Endothelial cell of umbilical vein (primary cell): ENCODE measurements around the gene MTCH1. TPM values are rescaled to one million over a fixed set of nuclear protein-coding genes. Genes with fewer than 3 reads are reported as not detected.

Experiments
- BruUV-seq: library from RNA; stranded (reverse); fragments of 400-500 nt; replicated peaks from 2 replicates; lab custom pipeline; 2021; lab: Mats Ljungman, UMichigan
- CTCF ChIA-PET: fragments of 300-600, 350-600 bp; sonication (Branson Sonifier 250); formaldehyde crosslinking; loops from one replicate; lab custom pipeline; 2021; ENCODE audit warnings: antibody characterized with exemption, inconsistent platforms; lab: Charles Lee
- POLR2A ChIA-PET: fragments of 300-600, 350-600 bp; sonication (Branson Sonifier 250); formaldehyde crosslinking; loops from one replicate; lab custom pipeline; 2021; ENCODE audit warnings: antibody characterized with exemption, inconsistent platforms; lab: Charles Lee
- DNase-seq: peaks from one replicate; pipeline ENCODE4 v3.0.0-alpha.2; 2011; ENCODE audit warnings: low read depth, low spot score
- FAIRE-seq: peaks from 2 replicates; lab custom pipeline; 2011; peaks lifted over from hg19 to GRCh38; lab: Jason Lieb, UNC
- H2AFZ ChIP-seq: 2 replicates; pipeline ENCODE4 v1.6.0; 2012; ENCODE audit warnings: low read depth, low read length, control low read depth, inconsistent platforms
- H3K27ac ChIP-seq: 2 replicates; pipeline ENCODE4 v1.5.1; 2011; ENCODE audit warnings: low read depth, mild to moderate bottlenecking, control low read depth, low read length, moderate library complexity; ENCODE audit not compliant: insufficient read depth
- H3K27me3 ChIP-seq, 2 experiments: 2 replicates each; pipeline versions ENCODE4 v1.6.0 to v1.6.1; 2011; ENCODE audit warnings: low read length in 2 of 2, mixed read lengths in 1 of 2; ENCODE audit not compliant: control insufficient read depth in 2 of 2, insufficient read depth in 2 of 2
- H3K36me3 ChIP-seq, 2 experiments: 2 replicates in 1 of 2; 3 replicates in 1 of 2; pipeline ENCODE4 v1.5.1; 2011; ENCODE audit warnings: low read length in 2 of 2, mild to moderate bottlenecking in 1 of 2, moderate library complexity in 1 of 2; ENCODE audit not compliant: control insufficient read depth in 2 of 2, insufficient read depth in 2 of 2; ENCODE audit errors: extremely low read depth in 1 of 2
- H3K4me1 ChIP-seq: 3 replicates; pipeline ENCODE4 v1.5.1; 2011; ENCODE audit warnings: mild to moderate bottlenecking, low read length; ENCODE audit not compliant: control insufficient read depth, insufficient read depth; ENCODE audit errors: extremely low read depth
- H3K4me2 ChIP-seq: 2 replicates; pipeline ENCODE4 v1.6.1; 2011; ENCODE audit warnings: low read length, control low read depth, mixed read lengths; ENCODE audit not compliant: insufficient read depth
- H3K4me3 ChIP-seq, 3 experiments: fragments of 200-600 bp in 1 of 3; sonication (generic), shearing (Covaris generic) in 1 of 3; replicated peaks in 1 of 3; 2 replicates each; pipeline ENCODE4 v1.5.1; 2011 to 2016; ENCODE audit warnings: control low read depth in 3 of 3, low read length in 3 of 3, mild to moderate bottlenecking in 2 of 3, inconsistent platforms in 1 of 3, low read depth in 1 of 3, moderate library complexity in 1 of 3; ENCODE audit not compliant: insufficient read depth in 1 of 3
- H3K79me2 ChIP-seq: 2 replicates; pipeline ENCODE4 v1.6.0; 2012; ENCODE audit warnings: low read length, inconsistent platforms; ENCODE audit not compliant: control insufficient read depth, insufficient read depth
- H3K9ac ChIP-seq: replicated peaks from 2 replicates; pipeline ENCODE3; 2011; ENCODE audit warnings: low read length, control low read depth; ENCODE audit not compliant: insufficient read depth; ENCODE audit errors: extremely low read depth
- H3K9me1 ChIP-seq: replicated peaks from 3 replicates; pipeline ENCODE4 v1.6.0; 2011; ENCODE audit warnings: mild to moderate bottlenecking, low read length; ENCODE audit not compliant: control insufficient read depth, insufficient read depth; ENCODE audit errors: extremely low read depth
- H3K9me3 ChIP-seq: replicated peaks from 2 replicates; pipeline ENCODE4 v1.5.1; 2012; ENCODE audit warnings: low read length, inconsistent platforms; ENCODE audit not compliant: control insufficient read depth, insufficient read depth
- H4K20me1 ChIP-seq: replicated peaks from 2 replicates; pipeline ENCODE3; 2011; ENCODE audit warnings: mild to moderate bottlenecking, low read length; ENCODE audit not compliant: control insufficient read depth, insufficient read depth; ENCODE audit errors: extremely low read depth
- EZH2 ChIP-seq: IDR thresholded peaks from 2 replicates; pipeline ENCODE4 v1.6.1; 2012; ENCODE audit warnings: borderline replicate concordance, low read depth, mild to moderate bottlenecking, moderate library complexity, low read length, inconsistent platforms; ENCODE audit not compliant: severe bottlenecking
- FOS ChIP-seq: IDR thresholded peaks from 2 replicates; pipeline ENCODE4 v1.6.1; 2011; ENCODE audit warnings: mild to moderate bottlenecking, low read length, moderate library complexity, borderline replicate concordance; ENCODE audit not compliant: insufficient read depth
- GATA2 ChIP-seq: IDR thresholded peaks from 2 replicates; pipeline ENCODE4 v1.7.0; 2011; ENCODE audit warnings: low read depth, mild to moderate bottlenecking, moderate library complexity, mixed read lengths, low read length; ENCODE audit not compliant: insufficient read length, insufficient read depth
- JUN ChIP-seq: IDR thresholded peaks from 2 replicates; pipeline ENCODE4 v1.6.1; 2011; ENCODE audit warnings: borderline replicate concordance, low read depth; ENCODE audit not compliant: insufficient read length, insufficient read depth
- MYC ChIP-seq: IDR thresholded peaks from one replicate; pipeline ENCODE4 v1.6.1; 2011; ENCODE audit warnings: mild to moderate bottlenecking, low read depth, low read length
- POLR2A ChIP-seq: IDR thresholded peaks from 2 replicates; pipeline ENCODE4 v1.6.1; 2012; ENCODE audit warnings: low read depth, mild to moderate bottlenecking, control low read depth, low read length
- POLR2AphosphoS5 ChIP-seq: IDR thresholded peaks from 2 replicates; pipeline ENCODE4 v1.6.1; 2012; ENCODE audit warnings: low read depth, mild to moderate bottlenecking, control low read depth, low read length, moderate library complexity; ENCODE audit not compliant: insufficient read depth
- dilution Hi-C: fragments of 300-500 bp; cut with MboI; formaldehyde crosslinking; loops from one replicate; pipeline ENCODE4 v1.15.0; 2019; ENCODE audit warnings: low sequenced_read_pairs; ENCODE audit not compliant: extremely low pct_ligation_motif_present
- intact Hi-C: fragments of 100-400 bp; cut with micrococcal nuclease; formaldehyde crosslinking; loops from one replicate; pipeline ENCODE4 v1.10.0; 2022
- polyA plus RNA-seq, 4 experiments: library from polyadenylated mRNA; depleted of rRNA in 3 of 4; stranded (reverse) in 3 of 4; unstranded in 1 of 4; fragments of >200 nt; gene quantifications; 2 replicates each; pipeline versions ENCODE4 v1.2.1 to v1.2.3, GENCODE V29; 2011 to 2012; ENCODE audit warnings: missing spikeins in 1 of 4
- total RNA-seq: library from RNA; stranded (reverse); gene quantifications from 2 replicates; pipeline ENCODE4 v1.2.3, GENCODE V29; 2021
- TF ChIP-seq, protein P1 (sequence below), 2 donors: IDR thresholded peaks; 1 replicate in 1 of 2; 2 replicates in 1 of 2; pipeline ENCODE4 v1.5.1; 2011; ENCODE audit warnings: low read length in 2 of 2, mild to moderate bottlenecking in 2 of 2, moderate library complexity in 2 of 2, control low read depth in 1 of 2, inconsistent platforms in 1 of 2, low read depth in 1 of 2; ENCODE audit not compliant: insufficient read depth in 1 of 2; ENCODE audit errors: extremely low read depth in 1 of 2
- TF ChIP-seq, protein P2 (sequence below): IDR thresholded peaks from 2 replicates; pipeline ENCODE4 v1.6.1; 2011; ENCODE audit not compliant: insufficient read depth, insufficient read length

MTCH1 gene
- total and polyA plus RNA-seq, 2 donors (not counting 3 experiments of a cell fraction or from before 2014, with no cell fraction given): 218 to 228 TPM

DNA sequence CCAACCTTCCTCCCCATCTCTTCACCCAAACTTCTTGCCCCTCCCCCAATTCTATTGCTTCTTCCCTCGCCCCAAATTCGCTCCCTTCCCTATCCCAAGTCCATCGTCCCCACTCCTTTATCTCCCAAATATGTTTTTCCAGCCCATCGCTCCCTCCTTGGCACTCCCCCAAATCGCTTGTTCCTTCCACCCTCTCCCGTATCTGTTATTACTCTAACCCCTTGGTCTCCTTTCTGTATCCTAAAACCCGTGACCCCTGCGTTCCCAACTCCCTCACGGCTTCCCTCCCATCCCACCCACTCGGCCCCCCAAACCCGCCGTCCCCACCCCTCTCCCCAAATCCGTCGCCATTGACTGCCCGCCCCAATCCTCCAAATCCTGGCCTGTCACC, 584 bp downstream of the MTCH1 start:
- CTCF ChIA-PET: interaction anchor here (0.9 to 1.7 kb wide), 9 partner anchors 8 to 225 kb away, joined by 3 to 14 read pairs (median 5); partner anchors contain the start of gene PPIL1
- H3K36me3 ChIP-seq: peaks cover 0 to 7% of the 10 kb centered on the region in 2 experiments
- peaks cover 56% of the 10 kb centered on the region for H3K79me2 ChIP-seq
- peak overlapping the region; percentile 75 for H3K4me2 ChIP-seq
- intact Hi-C loops (loop anchor here (10.0 kb wide), 1 partner anchor 221 kb away; no protein-coding TSS in a partner anchor), dilution Hi-C loops (no loop called here)
- H3K9ac ChIP-seq: peak overlapping the region; percentile 97
- TF ChIP-seq POLR2A (no peak), EZH2 (no peak), JUN (no peak), GATA2 (no peak), POLR2AphosphoS5 (no peak), MYC (no peak), FOS (no peak)
- TF ChIP-seq, protein P1, sequence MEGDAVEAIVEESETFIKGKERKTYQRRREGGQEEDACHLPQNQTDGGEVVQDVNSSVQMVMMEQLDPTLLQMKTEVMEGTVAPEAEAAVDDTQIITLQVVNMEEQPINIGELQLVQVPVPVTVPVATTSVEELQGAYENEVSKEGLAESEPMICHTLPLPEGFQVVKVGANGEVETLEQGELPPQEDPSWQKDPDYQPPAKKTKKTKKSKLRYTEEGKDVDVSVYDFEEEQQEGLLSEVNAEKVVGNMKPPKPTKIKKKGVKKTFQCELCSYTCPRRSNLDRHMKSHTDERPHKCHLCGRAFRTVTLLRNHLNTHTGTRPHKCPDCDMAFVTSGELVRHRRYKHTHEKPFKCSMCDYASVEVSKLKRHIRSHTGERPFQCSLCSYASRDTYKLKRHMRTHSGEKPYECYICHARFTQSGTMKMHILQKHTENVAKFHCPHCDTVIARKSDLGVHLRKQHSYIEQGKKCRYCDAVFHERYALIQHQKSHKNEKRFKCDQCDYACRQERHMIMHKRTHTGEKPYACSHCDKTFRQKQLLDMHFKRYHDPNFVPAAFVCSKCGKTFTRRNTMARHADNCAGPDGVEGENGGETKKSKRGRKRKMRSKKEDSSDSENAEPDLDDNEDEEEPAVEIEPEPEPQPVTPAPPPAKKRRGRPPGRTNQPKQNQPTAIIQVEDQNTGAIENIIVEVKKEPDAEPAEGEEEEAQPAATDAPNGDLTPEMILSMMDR (IDR thresholded peaks at IDR 0.05; ENCODE audit: extremely low read depth in 1 of 2, insufficient read depth in 1 of 2, low read depth in 1 of 2, low read length in 2 of 2): no peak
- TF ChIP-seq, protein P2, sequence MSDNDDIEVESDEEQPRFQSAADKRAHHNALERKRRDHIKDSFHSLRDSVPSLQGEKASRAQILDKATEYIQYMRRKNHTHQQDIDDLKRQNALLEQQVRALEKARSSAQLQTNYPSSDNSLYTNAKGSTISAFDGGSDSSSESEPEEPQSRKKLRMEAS: no peak
- POLR2A ChIA-PET: interaction anchor here (1.0 to 1.3 kb wide), 4 partner anchors 22 to 111 kb away, joined by 3 to 6 read pairs (median 4); partner anchors contain the start of gene PPIL1
- no peaks in the 10 kb centered on the region for H3K9me1 ChIP-seq
- peaks cover 0 to under 1% of the 10 kb centered on the region in 2 experiments for H3K27me3 ChIP-seq
- H3K4me1 ChIP-seq: peaks cover 29% of the 10 kb centered on the region
- H2AFZ ChIP-seq: no peak overlapping the region
- DNase-seq (no peak), FAIRE-seq (no peak)
- peak overlapping the region; percentile 71 to 95 (median 87) for H3K4me3 ChIP-seq
- no peaks in the 10 kb centered on the region for H3K9me3 ChIP-seq
- no TSS peak for BruUV-seq
- H3K27ac ChIP-seq: peak overlapping the region; percentile 71
- peaks cover 3% of the 10 kb centered on the region for H4K20me1 ChIP-seq
